ENCODE results near the gene DPF3.

Gene DPF3

GRCh38 chr14:72653026-72653425 is 240.9 kb downstream of the DPF3 start:
- no peak for DNase-seq (ENCODE audit: low read depth)
- no peak overlapping the region for H3K4me3 ChIP-seq (ENCODE audit: low read depth, low read length)
- TF ChIP-seq CTCF (IDR thresholded peaks at IDR 0.05; ENCODE audit: low read depth, low read length, missing control alignments): no peak
- in situ Hi-C loops (cut with HindIII; ENCODE audit: low sequenced_read_pairs): no loop called here

GRCh38 chr14:72652179-72652578 is 241.7 kb downstream of the DPF3 start:
- DNase-seq (ENCODE audit: low read depth): peak; percentile 75
- no peak overlapping the region for H3K4me3 ChIP-seq (ENCODE audit: low read depth, low read length)
- no peak for TF ChIP-seq CTCF (IDR thresholded peaks at IDR 0.05; ENCODE audit: low read depth, low read length, missing control alignments)
- in situ Hi-C loops (cut with HindIII; ENCODE audit: low sequenced_read_pairs): no loop called here

GRCh38 chr14:72651714-72652113 is 242.2 kb downstream of the DPF3 start:
- H3K4me3 ChIP-seq (ENCODE audit: low read depth, low read length): no peak overlapping the region
- no peak for TF ChIP-seq CTCF (IDR thresholded peaks at IDR 0.05; ENCODE audit: low read depth, low read length, missing control alignments)
- in situ Hi-C loops (cut with HindIII; ENCODE audit: low sequenced_read_pairs): no loop called here
- no peak for DNase-seq (ENCODE audit: low read depth)

- no peak overlapping the region for H3K4me3 ChIP-seq (ENCODE audit: low read depth, low read length)
- in situ Hi-C loops (cut with HindIII; ENCODE audit: low sequenced_read_pairs): no loop called here
- peak; percentile 24 for DNase-seq (ENCODE audit: low read depth)
- no peak for TF ChIP-seq CTCF (IDR thresholded peaks at IDR 0.05; ENCODE audit: low read depth, low read length, missing control alignments)
Measured at GRCh38 chr14:72651081-72651480, 242.8 kb downstream of the DPF3 start.

GRCh38 chr14:72649603-72650227 is 244.2 kb downstream of the DPF3 start:
- no peak overlapping the region for H3K4me3 ChIP-seq (ENCODE audit: low read depth, low read length)
- in situ Hi-C loops (cut with HindIII; ENCODE audit: low sequenced_read_pairs): loop anchor here (5.0 kb wide), 1 partner anchor 102 kb away; no protein-coding TSS in a partner anchor
- TF ChIP-seq CTCF (IDR thresholded peaks at IDR 0.05; ENCODE audit: low read depth, low read length, missing control alignments): no peak
- DNase-seq (ENCODE audit: low read depth): no peak

GRCh38 chr14:72647782-72648181 is 246.1 kb downstream of the DPF3 start:
- TF ChIP-seq CTCF (IDR thresholded peaks at IDR 0.05; ENCODE audit: low read depth, low read length, missing control alignments): no peak
- H3K4me3 ChIP-seq (ENCODE audit: low read depth, low read length): no peak overlapping the region
- in situ Hi-C loops (cut with HindIII; ENCODE audit: low sequenced_read_pairs): loop anchor here (5.0 kb wide), 1 partner anchor 100 kb away; no protein-coding TSS in a partner anchor
- DNase-seq (ENCODE audit: low read depth): no peak
